H9 (cell line): Measurements from ENCODE around the gene KRTAP4-8. TPM values are rescaled to one million over a fixed set of nuclear protein-coding genes. Genes with fewer than 3 reads are reported as not detected.
A peak's percentile ranks its signal among the peaks of the same experiment; 100 is the strongest.
"Not testable (repeated sequence)": the region's sequence is repeated elsewhere in the genome, so short reads cannot be mapped to it uniquely, and the experiment has no call there.

Experiments used
- DNase-seq: peaks from one replicate; pipeline ENCODE4 v3.0.0-alpha.2; 2017
- H2AFZ ChIP-seq: one replicate; pipeline ENCODE4 v1.6.1; 2013; ENCODE audit warnings: mild to moderate bottlenecking, low read length, control low read depth, moderate library complexity
- H2AK5ac ChIP-seq: 2 replicates; pipeline ENCODE4 v1.6.1; 2013; ENCODE audit warnings: low read length, control low read depth, mixed read lengths; ENCODE audit not compliant: insufficient read length
- H2BK120ac ChIP-seq: one replicate; pipeline ENCODE4 v1.6.1; 2013; ENCODE audit warnings: low read depth, mild to moderate bottlenecking, low read length, control low read depth, inconsistent platforms; ENCODE audit not compliant: poor library complexity, severe bottlenecking
- H2BK12ac ChIP-seq: 2 replicates; pipeline ENCODE4 v1.6.1; 2013; ENCODE audit warnings: low read length, control low read depth, mixed read lengths, low read depth; ENCODE audit not compliant: insufficient read length
- H2BK15ac ChIP-seq: 2 replicates; pipeline ENCODE4 v1.6.1; 2013; ENCODE audit warnings: low read depth, low read length, control low read depth
- H2BK20ac ChIP-seq: one replicate; pipeline ENCODE4 v1.6.1; 2013; ENCODE audit warnings: low read depth, mild to moderate bottlenecking, low read length, control low read depth, inconsistent platforms; ENCODE audit not compliant: poor library complexity, severe bottlenecking
- H2BK5ac ChIP-seq: 2 replicates; pipeline ENCODE4 v1.6.1; 2013; ENCODE audit warnings: low read length, control low read depth, mixed read lengths; ENCODE audit not compliant: insufficient read length
- H3K14ac ChIP-seq: 2 replicates; pipeline ENCODE4 v1.6.1; 2013; ENCODE audit warnings: low read length, control low read depth; ENCODE audit not compliant: insufficient read depth
- H3K18ac ChIP-seq: 2 replicates; pipeline ENCODE4 v1.6.1; 2013; ENCODE audit warnings: low read depth, mild to moderate bottlenecking, mixed read lengths, low read length, control low read depth; ENCODE audit not compliant: insufficient read length
- H3K23ac ChIP-seq: 2 replicates; pipeline ENCODE4 v1.6.1; 2013; ENCODE audit warnings: low read length, control low read depth, mixed read lengths, low read depth; ENCODE audit not compliant: insufficient read length
- H3K23me2 ChIP-seq: 2 replicates; pipeline ENCODE4 v1.6.1; 2013; ENCODE audit warnings: low read depth, mild to moderate bottlenecking, mixed read lengths, low read length, control low read depth; ENCODE audit not compliant: insufficient read length, poor library complexity, severe bottlenecking
- H3K27ac ChIP-seq: 2 replicates; pipeline ENCODE4 v1.5.1; 2013; ENCODE audit warnings: low read length, control low read depth, mixed read lengths, low read depth; ENCODE audit not compliant: insufficient read length
- H3K27me3 ChIP-seq: 2 replicates; pipeline ENCODE4 v1.6.1; 2013; ENCODE audit warnings: low read length, control low read depth, inconsistent platforms; ENCODE audit not compliant: insufficient read depth
- H3K4ac ChIP-seq: 2 replicates; pipeline ENCODE4 v1.6.1; 2013; ENCODE audit warnings: low read depth, mild to moderate bottlenecking, control low read depth, inconsistent platforms, low read length, moderate library complexity
- H3K4me1 ChIP-seq: 2 replicates; pipeline ENCODE4 v1.6.1; 2013; ENCODE audit warnings: low read length, control low read depth, inconsistent platforms; ENCODE audit not compliant: insufficient read depth
- H3K4me2 ChIP-seq: 2 replicates; pipeline ENCODE4 v1.6.1; 2013; ENCODE audit warnings: low read length, control low read depth, mixed read lengths; ENCODE audit not compliant: insufficient read length, insufficient read depth
- H3K56ac ChIP-seq: 2 replicates; pipeline ENCODE4 v1.6.1; 2013; ENCODE audit warnings: low read depth, mild to moderate bottlenecking, mixed read lengths, low read length, control low read depth; ENCODE audit not compliant: insufficient read length
- H3K79me1 ChIP-seq: 2 replicates; pipeline ENCODE4 v1.6.1; 2013; ENCODE audit warnings: low read depth, mild to moderate bottlenecking, moderate library complexity, low read length, control low read depth, inconsistent platforms; ENCODE audit not compliant: insufficient read depth, poor library complexity, severe bottlenecking
- H3K79me2 ChIP-seq: 2 replicates; pipeline ENCODE4 v1.6.1; 2013; ENCODE audit warnings: low read length, control low read depth, inconsistent platforms; ENCODE audit not compliant: insufficient read depth
- H3K9ac ChIP-seq: 2 replicates; pipeline ENCODE4 v1.6.1; 2013; ENCODE audit warnings: low read length, control low read depth, mixed read lengths; ENCODE audit not compliant: insufficient read length; ENCODE audit errors: extremely low read depth
- H3K9me3 ChIP-seq: one replicate; pipeline ENCODE4 v1.6.1; 2013; ENCODE audit warnings: low read depth, low read length, inconsistent platforms; ENCODE audit not compliant: control insufficient read depth
- H3T11ph ChIP-seq: one replicate; pipeline ENCODE4 v1.6.1; 2013; ENCODE audit warnings: mild to moderate bottlenecking, low read length, control low read depth, inconsistent platforms
- H4K20me1 ChIP-seq: one replicate; pipeline ENCODE4 v1.6.1; 2013; ENCODE audit not compliant: control insufficient read depth, insufficient read length, insufficient read depth
- H4K5ac ChIP-seq: 2 replicates; pipeline ENCODE4 v1.6.1; 2013; ENCODE audit warnings: low read depth, mild to moderate bottlenecking, mixed read lengths, low read length, control low read depth; ENCODE audit not compliant: insufficient read length
- H4K8ac ChIP-seq: replicated peaks from 2 replicates; pipeline ENCODE4 v1.6.1; 2013; ENCODE audit warnings: low read length, control low read depth, mixed read lengths, low read depth; ENCODE audit not compliant: insufficient read length
- H4K91ac ChIP-seq: 2 replicates; pipeline ENCODE4 v1.6.1; 2013; ENCODE audit warnings: low read depth, mild to moderate bottlenecking, moderate library complexity, mixed read lengths, low read length, control low read depth; ENCODE audit not compliant: insufficient read length
- H3K27ac Mint-ChIP-seq, 3 experiments: 2 replicates in 2 of 3; 3 replicates in 1 of 3; pipeline ENCODE4 v1.8.0; 2020 to 2021; ENCODE audit warnings: mixed read lengths in 3 of 3, mild to moderate bottlenecking in 1 of 3, moderate library complexity in 1 of 3
- H3K27me3 Mint-ChIP-seq: 2 replicates; pipeline ENCODE4 v1.8.0; 2021; ENCODE audit warnings: low read depth, mild to moderate bottlenecking, moderate library complexity, mixed read lengths
- H3K36me3 Mint-ChIP-seq, 3 experiments: 2 replicates in 2 of 3; 3 replicates in 1 of 3; pipeline ENCODE4 v1.8.0; 2020 to 2021; ENCODE audit warnings: low read depth in 3 of 3, mixed read lengths in 3 of 3; ENCODE audit not compliant: insufficient read depth in 1 of 3
- H3K4me1 Mint-ChIP-seq, 2 experiments: 2 replicates each; pipeline ENCODE4 v1.8.0; 2020; ENCODE audit warnings: mixed read lengths in 2 of 2
- H3K4me3 Mint-ChIP-seq, 2 experiments: 2 replicates in 1 of 2; 3 replicates in 1 of 2; pipeline ENCODE4 v1.8.0; 2020 to 2021; ENCODE audit warnings: mild to moderate bottlenecking in 2 of 2, mixed read lengths in 2 of 2, moderate library complexity in 1 of 2
- H3K9me3 Mint-ChIP-seq, 2 experiments: 2 replicates in 1 of 2; 3 replicates in 1 of 2; pipeline ENCODE4 v1.8.0; 2020; ENCODE audit warnings: mild to moderate bottlenecking in 2 of 2, mixed read lengths in 2 of 2, moderate library complexity in 1 of 2
- WGBS: extraction: QIAGEN DNeasy Blood & Tissue Kit; methylation state at CpG from one replicate; pipeline ENCODE4 v1.1.7; 2013; ENCODE audit warnings: missing lambda C conversion rate, low lambda C conversion rate, mixed read lengths; ENCODE audit not compliant: insufficient read length; ENCODE audit errors: extremely low coverage; 5-methylcytosine and 5-hydroxymethylcytosine counted together
- total RNA-seq: library from RNA; stranded (reverse); gene quantifications from 2 replicates; pipeline ENCODE4 v1.2.1, GENCODE V29; 2021
- TF ChIP-seq, protein P1 (sequence below): fragments of 200-600 bp; sonication (generic); conservative IDR thresholded peaks from 3 replicates; pipeline ENCODE4 v1.8.0; 2021; ENCODE audit warnings: antibody characterized with exemption, mild to moderate bottlenecking

KRTAP4-8 gene
- total RNA-seq, 1 experiment from 2014 or later, result not detected

DNA sequence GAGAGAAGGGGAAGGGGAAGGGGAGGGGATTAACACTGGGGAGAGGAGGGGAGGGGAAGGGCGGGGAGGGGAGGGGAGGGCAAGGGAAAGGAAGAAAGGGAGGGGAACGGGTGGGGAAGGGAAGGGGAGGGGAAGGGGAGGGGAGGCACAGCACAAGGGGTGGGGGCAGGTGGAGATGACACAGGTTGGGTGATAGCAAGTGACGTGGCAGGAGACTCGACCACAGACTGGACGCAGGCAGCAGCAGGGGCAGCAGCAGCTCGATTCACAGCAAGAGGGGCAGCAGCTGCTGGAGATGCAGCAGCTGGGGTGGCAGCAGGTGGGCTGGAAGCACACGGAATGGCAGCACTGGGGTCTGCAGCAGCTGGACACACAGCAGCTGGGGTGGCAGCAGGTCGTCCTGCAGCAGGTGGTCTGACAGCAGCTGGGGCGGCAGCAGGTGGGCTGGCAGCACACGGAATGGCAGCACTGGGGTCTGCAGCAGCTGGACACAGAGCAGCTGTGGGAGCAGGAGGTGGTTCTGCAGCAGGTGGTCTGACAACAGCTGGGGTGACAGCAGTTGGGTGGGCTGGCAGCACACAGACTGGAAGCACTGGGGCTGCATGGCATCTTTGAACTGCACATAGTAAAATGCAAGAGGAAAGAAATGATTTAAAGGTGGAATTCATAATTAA lies 3.8 kb upstream of the KRTAP4-8 start, which contains the start of gene KRTAP4-16:
KRTAP4-16 (minus strand) TSS at position 624 of the 674 bp plus-strand sequence; CDS start at position 624, 0 bp downstream.
- Histone ChIP-seq H4K91ac (no peak within 1 kb of the TSS), H4K20me1 (no peaks in the 10 kb centered on the region), H3K27me3 (no peaks in the 10 kb centered on the region), H3K9ac (no peak within 1 kb of the TSS), H3K4me2 (no peak within 1 kb of the TSS), H2BK20ac (no peak within 1 kb of the TSS), H4K5ac (no peak within 1 kb of the TSS), H3K23me2 (no peaks in the 10 kb centered on the region), H2BK12ac (no peak within 1 kb of the TSS), H4K8ac (no peak within 1 kb of the TSS), H2BK15ac (no peak within 1 kb of the TSS), H3K23ac (no peak within 1 kb of the TSS), H3K79me1 (no peaks in the 10 kb centered on the region), H3K79me2 (no peaks in the 10 kb centered on the region), H3K14ac (no peak within 1 kb of the TSS), H3K4me1 (no peaks in the 10 kb centered on the region; the same call in 1 of the 2 replicates), H3K56ac (no peak within 1 kb of the TSS), H2AK5ac (no peak within 1 kb of the TSS), H3K4ac (no peak within 1 kb of the TSS), H3K27ac (no peak within 1 kb of the TSS), H2BK120ac (no peak within 1 kb of the TSS), H2AFZ (no peak within 1 kb of the TSS), H2BK5ac (no peak within 1 kb of the TSS), H3K18ac (no peak within 1 kb of the TSS), H3T11ph (no peak within 1 kb of the TSS), H3K9me3 (no peaks in the 10 kb centered on the region)
- H3K27me3 Mint-ChIP-seq, result peaks cover 1% of the 10 kb centered on the region; the same call in 1 of the 2 replicates
- TF ChIP-seq, protein P1, sequence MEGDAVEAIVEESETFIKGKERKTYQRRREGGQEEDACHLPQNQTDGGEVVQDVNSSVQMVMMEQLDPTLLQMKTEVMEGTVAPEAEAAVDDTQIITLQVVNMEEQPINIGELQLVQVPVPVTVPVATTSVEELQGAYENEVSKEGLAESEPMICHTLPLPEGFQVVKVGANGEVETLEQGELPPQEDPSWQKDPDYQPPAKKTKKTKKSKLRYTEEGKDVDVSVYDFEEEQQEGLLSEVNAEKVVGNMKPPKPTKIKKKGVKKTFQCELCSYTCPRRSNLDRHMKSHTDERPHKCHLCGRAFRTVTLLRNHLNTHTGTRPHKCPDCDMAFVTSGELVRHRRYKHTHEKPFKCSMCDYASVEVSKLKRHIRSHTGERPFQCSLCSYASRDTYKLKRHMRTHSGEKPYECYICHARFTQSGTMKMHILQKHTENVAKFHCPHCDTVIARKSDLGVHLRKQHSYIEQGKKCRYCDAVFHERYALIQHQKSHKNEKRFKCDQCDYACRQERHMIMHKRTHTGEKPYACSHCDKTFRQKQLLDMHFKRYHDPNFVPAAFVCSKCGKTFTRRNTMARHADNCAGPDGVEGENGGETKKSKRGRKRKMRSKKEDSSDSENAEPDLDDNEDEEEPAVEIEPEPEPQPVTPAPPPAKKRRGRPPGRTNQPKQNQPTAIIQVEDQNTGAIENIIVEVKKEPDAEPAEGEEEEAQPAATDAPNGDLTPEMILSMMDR, result no peak
- H3K9me3 Mint-ChIP-seq, result no peaks in the 10 kb centered on the region; a peak in 2 of 5 replicates
- DNase-seq, result peak; percentile 77
- H3K36me3 Mint-ChIP-seq, result no peaks in the 10 kb centered on the region
- H3K27ac Mint-ChIP-seq, result peak within 1 kb of the TSS in 1 of 3 experiments; percentile 73; a peak in 3 of 7 replicates
- no peak within 1 kb of the TSS; a peak in 1 of 5 replicates for H3K4me3 Mint-ChIP-seq
- no CpG with 5 or more reads among the region's 10 CpGs for WGBS
- H3K4me1 Mint-ChIP-seq, result peaks cover 35 to 37% of the 10 kb centered on the region in 2 experiments

DNA sequence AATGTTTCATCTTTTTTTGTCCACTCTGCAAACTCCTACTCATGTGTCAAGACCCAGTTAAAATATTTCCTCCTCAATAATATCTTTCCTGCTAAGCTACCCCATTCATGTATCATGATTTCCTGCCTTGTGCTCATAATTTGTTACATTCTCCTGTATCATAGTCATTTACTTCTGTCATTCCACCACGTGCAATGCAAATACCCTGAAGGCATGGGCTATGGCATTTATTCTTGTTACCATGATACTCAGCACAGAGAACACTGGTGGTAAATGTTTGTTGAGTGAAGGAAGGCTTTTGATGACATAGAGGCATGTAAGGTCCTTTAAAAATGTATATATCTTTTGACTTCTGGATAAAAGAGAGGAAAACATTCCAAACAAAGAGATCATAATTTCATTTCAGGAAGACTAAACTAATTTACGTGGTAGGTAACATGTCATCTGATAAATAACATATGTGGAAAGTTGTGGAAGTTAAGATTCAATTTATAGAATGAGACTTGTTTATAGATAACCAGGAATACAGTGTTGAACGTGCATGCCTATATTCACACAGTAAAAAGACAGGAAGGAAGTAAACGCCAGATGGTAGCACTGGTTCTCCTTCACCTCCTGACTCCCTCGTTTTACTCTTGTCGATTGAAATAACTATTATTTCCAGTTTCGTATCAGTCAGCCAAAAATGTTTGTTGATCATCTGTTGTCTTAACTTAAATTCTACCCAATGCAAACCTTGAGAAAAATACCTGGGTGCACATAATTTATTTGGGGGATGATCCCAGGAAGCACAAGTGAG lies 1.9 kb upstream of the KRTAP4-8 start:
- not testable (repeated sequence) for H3K18ac ChIP-seq, H2BK15ac ChIP-seq, H2AK5ac ChIP-seq, H2BK120ac ChIP-seq, H3K27me3 Mint-ChIP-seq, H2BK20ac ChIP-seq, H3K56ac ChIP-seq, H3K27me3 ChIP-seq, H4K8ac ChIP-seq, H2BK5ac ChIP-seq, H2AFZ ChIP-seq, H3K9me3 ChIP-seq, H3K23ac ChIP-seq, H3K9me3 Mint-ChIP-seq, H4K5ac ChIP-seq, H3K27ac ChIP-seq, H3K79me1 ChIP-seq, H3K4me1 ChIP-seq, H4K91ac ChIP-seq, H3K9ac ChIP-seq, H3K4me3 Mint-ChIP-seq, DNase-seq, H3K36me3 Mint-ChIP-seq, H3K23me2 ChIP-seq, H3K4me2 ChIP-seq, H3K79me2 ChIP-seq, H3K4ac ChIP-seq, H3T11ph ChIP-seq, H3K14ac ChIP-seq, H4K20me1 ChIP-seq, H3K27ac Mint-ChIP-seq, H2BK12ac ChIP-seq
- WGBS, result no CpG with 5 or more reads among the region's 7 CpGs
- peaks cover 34 to 38% of the 10 kb centered on the region in 2 experiments for H3K4me1 Mint-ChIP-seq
